H1 (cell line): Measurements from ENCODE around the gene FAM222B. TPM values are rescaled to one million over a fixed set of nuclear protein-coding genes. Genes with fewer than 3 reads are reported as not detected.

Experiments used
- CTCF ChIA-PET: fragments of 300-600 bp; sonication (Branson Sonifier 250); formaldehyde crosslinking; loops from one replicate; lab custom pipeline; 2021; ENCODE audit not compliant: partially characterized antibody; lab: Charles Lee
- POLR2A ChIA-PET: fragments of 300-600 bp; sonication (Branson Sonifier 250); formaldehyde crosslinking; loops from one replicate; lab custom pipeline; 2021; ENCODE audit warnings: inconsistent platforms; ENCODE audit not compliant: partially characterized antibody; lab: Charles Lee
- DNase-seq, 2 experiments: peaks; one replicate each; pipeline versions ENCODE4 v3.0.0 to v3.0.0-alpha.2; 2010 to 2022; ENCODE audit warnings: low spot score in 2 of 2, low read depth in 1 of 2, mixed read lengths in 1 of 2
- FAIRE-seq: peaks from 2 replicates; lab custom pipeline; 2011; peaks lifted over from hg19 to GRCh38; lab: Jason Lieb, UNC
- H2AFZ ChIP-seq: 2 replicates; pipeline ENCODE4 v1.8.1; 2012; ENCODE audit warnings: low read length, inconsistent platforms
- H2AK5ac ChIP-seq: 2 replicates; pipeline ENCODE4 v1.6.1; 2013; ENCODE audit warnings: low read depth, low read length
- H2BK120ac ChIP-seq: replicated peaks from 2 replicates; pipeline ENCODE3; 2013; ENCODE audit warnings: low read depth, low read length, inconsistent platforms
- H2BK12ac ChIP-seq: 2 replicates; pipeline ENCODE4 v1.6.1; 2013; ENCODE audit warnings: low read depth, low read length
- H2BK15ac ChIP-seq: 2 replicates; pipeline ENCODE4 v1.6.1; 2013; ENCODE audit warnings: low read length
- H2BK20ac ChIP-seq: 2 replicates; pipeline ENCODE4 v1.6.1; 2013; ENCODE audit warnings: low read length
- H2BK5ac ChIP-seq: 2 replicates; pipeline ENCODE4 v1.6.1; 2013; ENCODE audit warnings: low read depth, low read length
- H3K14ac ChIP-seq: 2 replicates; pipeline ENCODE4 v1.6.1; 2013; ENCODE audit warnings: inconsistent platforms; ENCODE audit not compliant: insufficient read length
- H3K18ac ChIP-seq: 2 replicates; pipeline ENCODE4 v1.6.1; 2013; ENCODE audit warnings: low read length; ENCODE audit errors: extremely low read depth
- H3K23ac ChIP-seq: 2 replicates; pipeline ENCODE4 v1.6.1; 2013; ENCODE audit warnings: inconsistent platforms; ENCODE audit not compliant: insufficient read length
- H3K23me2 ChIP-seq: 2 replicates; pipeline ENCODE4 v1.6.1; 2013; ENCODE audit warnings: low read depth, low read length
- H3K27ac ChIP-seq: 2 replicates; pipeline ENCODE4 v1.6.1; 2011; ENCODE audit warnings: low read depth, low read length, inconsistent platforms
- H3K27me3 ChIP-seq, 4 experiments: replicated peaks in 1 of 4; 1 replicate in 1 of 4; 2 replicates in 3 of 4; pipeline versions ENCODE4 v1.6.1 to v1.8.1; 2011 to 2013; ENCODE audit warnings: low read length in 3 of 4, mild to moderate bottlenecking in 3 of 4, inconsistent platforms in 2 of 4, mixed read lengths in 2 of 4, moderate library complexity in 1 of 4; ENCODE audit not compliant: control insufficient read depth in 3 of 4, insufficient read depth in 3 of 4; ENCODE audit errors: extremely low read depth in 1 of 4
- H3K36me3 ChIP-seq, 4 experiments: 2 replicates each; pipeline versions ENCODE4 v1.6.1 to v1.8.1; 2011 to 2013; ENCODE audit warnings: mild to moderate bottlenecking in 4 of 4, low read length in 3 of 4, moderate library complexity in 2 of 4, control low read depth in 1 of 4, inconsistent platforms in 1 of 4; ENCODE audit not compliant: insufficient read depth in 4 of 4, control insufficient read depth in 2 of 4
- H3K4ac ChIP-seq: replicated peaks from 2 replicates; pipeline ENCODE3; 2013; ENCODE audit warnings: low read length, low read depth, mixed read lengths, inconsistent platforms; ENCODE audit not compliant: insufficient read length
- H3K4me1 ChIP-seq, 4 experiments: replicated peaks in 1 of 4; 1 replicate in 1 of 4; 2 replicates in 3 of 4; pipeline versions ENCODE4 v1.6.1 to v1.8.1; 2011 to 2013; ENCODE audit warnings: low read length in 3 of 4, inconsistent platforms in 2 of 4, mixed read lengths in 1 of 4; ENCODE audit not compliant: insufficient read depth in 4 of 4, control insufficient read depth in 3 of 4
- H3K4me2 ChIP-seq, 2 experiments: 2 replicates each; pipeline versions ENCODE4 v1.6.1 to v1.8.1; 2011 to 2013; ENCODE audit warnings: low read depth in 2 of 2, low read length in 2 of 2, control low read depth in 1 of 2, inconsistent platforms in 1 of 2, mild to moderate bottlenecking in 1 of 2; ENCODE audit not compliant: insufficient read depth in 1 of 2
- H3K4me3 ChIP-seq, 4 experiments: fragments of 200-600, 300-600 bp in 1 of 4; sonication (generic), shearing (Covaris generic), sonication (Bioruptor Twin) in 1 of 4; 2 replicates each; pipeline versions ENCODE4 v1.5.1 to v1.8.1; 2011 to 2016; ENCODE audit warnings: low read length in 4 of 4, low read depth in 3 of 4, control low read depth in 2 of 4, inconsistent platforms in 2 of 4, mild to moderate bottlenecking in 2 of 4, mixed read lengths in 1 of 4, moderate library complexity in 1 of 4; ENCODE audit not compliant: insufficient read depth in 2 of 4; ENCODE audit errors: extremely low read depth in 1 of 4
- H3K56ac ChIP-seq: replicated peaks from 2 replicates; pipeline ENCODE3; 2013; ENCODE audit warnings: low read depth, mild to moderate bottlenecking, mixed read lengths, low read length, inconsistent platforms; ENCODE audit not compliant: insufficient read length
- H3K79me1 ChIP-seq: 2 replicates; pipeline ENCODE4 v1.6.1; 2013; ENCODE audit warnings: low read depth, low read length, control low read depth
- H3K79me2 ChIP-seq, 2 experiments: 2 replicates each; pipeline versions ENCODE4 v1.6.1 to v1.8.1; 2012 to 2013; ENCODE audit warnings: low read length in 2 of 2, mild to moderate bottlenecking in 2 of 2, inconsistent platforms in 1 of 2; ENCODE audit not compliant: insufficient read depth in 2 of 2, control insufficient read depth in 1 of 2
- H3K9ac ChIP-seq, 4 experiments: replicated peaks in 1 of 4; 1 replicate in 1 of 4; 2 replicates in 3 of 4; pipeline versions ENCODE4 v1.6.1 to v1.8.1; 2011 to 2013; ENCODE audit warnings: low read depth in 3 of 4, low read length in 3 of 4, control low read depth in 2 of 4, mild to moderate bottlenecking in 2 of 4, moderate library complexity in 2 of 4, inconsistent platforms in 1 of 4; ENCODE audit errors: extremely low read depth in 1 of 4
- H3K9me3 ChIP-seq, 2 experiments: 2 replicates each; pipeline versions ENCODE4 v1.6.1 to v1.8.1; 2012 to 2013; ENCODE audit warnings: mild to moderate bottlenecking in 2 of 2, moderate library complexity in 2 of 2, control low read depth in 1 of 2, inconsistent platforms in 1 of 2, low read depth in 1 of 2, low read length in 1 of 2, mixed read lengths in 1 of 2; ENCODE audit not compliant: insufficient read depth in 2 of 2
- H4K20me1 ChIP-seq, 2 experiments: replicated peaks in 1 of 2; 2 replicates each; pipeline versions ENCODE3 to v1.8.1; 2011 to 2013; ENCODE audit warnings: inconsistent platforms in 2 of 2, low read length in 2 of 2, mild to moderate bottlenecking in 1 of 2; ENCODE audit not compliant: insufficient read depth in 2 of 2, control insufficient read depth in 1 of 2
- H4K5ac ChIP-seq: 2 replicates; pipeline ENCODE4 v1.6.1; 2013; ENCODE audit warnings: low read length, low read depth, mixed read lengths, inconsistent platforms; ENCODE audit not compliant: insufficient read length
- H4K8ac ChIP-seq: 2 replicates; pipeline ENCODE4 v1.8.0; 2013; ENCODE audit warnings: mild to moderate bottlenecking, moderate library complexity, low read length, inconsistent platforms; ENCODE audit not compliant: insufficient read depth; ENCODE audit errors: extremely low read depth
- H4K91ac ChIP-seq: replicated peaks from 2 replicates; pipeline ENCODE3; 2013; ENCODE audit warnings: low read length, mixed read lengths, inconsistent platforms; ENCODE audit not compliant: insufficient read length
- CHD2 ChIP-seq: IDR thresholded peaks from 2 replicates; pipeline ENCODE4 v1.6.1; 2012; ENCODE audit warnings: low read length, improper control_type of control experiment
- CTBP2 ChIP-seq: IDR thresholded peaks from 2 replicates; pipeline ENCODE4 v1.7.0; 2011; ENCODE audit warnings: borderline replicate concordance, mild to moderate bottlenecking, moderate library complexity, mixed read lengths, low read length; ENCODE audit not compliant: insufficient read depth, insufficient read length
- GTF2F1 ChIP-seq: IDR thresholded peaks from 2 replicates; pipeline ENCODE4 v1.6.1; 2012; ENCODE audit warnings: low read depth, low read length, improper control_type of control experiment, borderline replicate concordance
- HDAC2 ChIP-seq, 2 experiments: fragments of 300-600 bp in 1 of 2; sonication (generic) in 1 of 2; IDR thresholded peaks; 2 replicates each; pipeline ENCODE4 v1.6.1; 2011 to 2012; ENCODE audit warnings: low read depth in 2 of 2, low read length in 2 of 2, mild to moderate bottlenecking in 2 of 2, moderate library complexity in 2 of 2, borderline replicate concordance in 1 of 2, inconsistent platforms in 1 of 2
- HDAC6 ChIP-seq: IDR thresholded peaks from one replicate; pipeline ENCODE4 v1.7.1; 2012; ENCODE audit warnings: low read depth, mild to moderate bottlenecking, inconsistent platforms, low read length, moderate library complexity
- TBP ChIP-seq: IDR thresholded peaks from 2 replicates; pipeline ENCODE4 v1.6.1; 2011; ENCODE audit warnings: low read depth, low read length, improper control_type of control experiment
- YY1 ChIP-seq: IDR thresholded peaks from 2 replicates; pipeline ENCODE4 v1.6.1; 2011; ENCODE audit warnings: low read depth, mild to moderate bottlenecking, low read length
- WGBS, 2 experiments: shearing (Covaris generic) in 1 of 2; methylation state at CpG; one replicate each; pipeline versions ENCODE4 v1.1.6 to v1.1.7; 2013 to 2015; ENCODE audit warnings: low lambda C conversion rate in 2 of 2, mixed read lengths in 2 of 2, inconsistent platforms in 1 of 2, low coverage in 1 of 2, missing lambda C conversion rate in 1 of 2; ENCODE audit not compliant: insufficient replicate concordance in 2 of 2, insufficient coverage in 1 of 2, insufficient read length in 1 of 2; ENCODE audit errors: extremely low coverage in 1 of 2, missing lambda C conversion rate in 1 of 2; 5-methylcytosine and 5-hydroxymethylcytosine counted together
- polyA plus RNA-seq, 7 experiments: library from polyadenylated mRNA; depleted of rRNA in 3 of 7; stranded (reverse) in 5 of 7; unstranded in 2 of 7; fragments of >200 nt in 5 of 7; fragments of 200-250 nt in 2 of 7; gene quantifications; 1 replicate in 5 of 7; 2 replicates in 1 of 7; 4 replicates in 1 of 7; pipeline versions ENCODE4 v1.2.1 to v1.2.3, GENCODE V29; 2011 to 2013; ENCODE audit warnings: missing spikeins in 2 of 7, mixed read lengths in 2 of 7
- total RNA-seq: library from RNA; stranded (reverse); fragmentation: NEBNext Ultra II Directional; extraction: Animal tissue kit (Norgen Biotek cat#: 25700); gene quantifications from 2 replicates; pipeline ENCODE4 v1.2.1, GENCODE V29; 2021

FAM222B gene
- total and polyA plus RNA-seq, 2 of the 8 experiments (the other 6 are each of a cell fraction or from before 2014, with no cell fraction given), result 42.1 to 81.7 TPM

DNA sequence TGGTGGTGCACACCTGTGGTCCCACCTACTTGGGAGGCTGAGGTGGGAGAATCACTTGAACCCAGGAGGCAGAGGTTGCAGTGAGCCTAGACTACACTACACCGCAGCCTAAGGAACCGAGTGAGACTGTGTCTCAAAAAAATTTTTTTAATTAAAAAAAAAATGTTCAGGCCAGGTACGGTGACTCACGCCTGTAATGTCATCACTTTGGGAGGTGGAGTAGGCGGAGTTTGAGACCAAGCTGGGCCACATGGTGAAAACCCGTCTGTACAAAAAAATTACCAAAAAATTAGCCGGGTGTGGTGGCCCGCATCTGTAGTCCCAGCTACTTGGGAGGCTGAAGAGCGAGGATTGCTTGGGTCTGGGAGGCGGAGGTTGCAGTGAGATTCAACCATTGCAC lies 3.6 kb upstream of the FAM222B start:
- FAIRE-seq, result no peak
- peaks cover 2% of the 10 kb centered on the region; the same call in 1 of the 2 replicates for H3K79me1 ChIP-seq
- CTCF ChIA-PET, result interaction anchor here (0.7 to 2.7 kb wide), 5 partner anchors 9 to 120 kb away, joined by 3 to 7 read pairs (median 4); partner anchors contain the start of gene ERAL1
- no peak for TF ChIP-seq CTBP2
- no peak for TF ChIP-seq TBP
- TF ChIP-seq HDAC2 (IDR thresholded peaks at IDR 0.05; ENCODE audit: borderline replicate concordance in 1 of 2, low read depth in 2 of 2, low read length in 2 of 2), result no peak
- TF ChIP-seq YY1, result no peak
- no peak for TF ChIP-seq CHD2
- TF ChIP-seq GTF2F1, result no peak
- TF ChIP-seq HDAC6, result no peak

More for the DNA sequence above, 3.6 kb upstream of the FAM222B start:
- Histone ChIP-seq H3K56ac (no peak overlapping the region), H4K8ac (no peak overlapping the region), H3K36me3 (no peaks in the 10 kb centered on the region), H3K18ac (no peak overlapping the region), H2BK20ac (no peak overlapping the region), H3K4me1 (peaks cover 0 to 1% (median 0%) of the 10 kb centered on the region in 4 experiments; a peak in 1 of 7 replicates), H3K4me2 (no peak overlapping the region), H3K23me2 (peaks cover 7% of the 10 kb centered on the region; the same call in 1 of the 2 replicates), H2BK120ac (no peak overlapping the region), H2AK5ac (no peak overlapping the region), H3K23ac (no peak overlapping the region), H3K4me3 (no peak overlapping the region), H3K9me3 (no peaks in the 10 kb centered on the region), H3K79me2 (peaks cover 8 to 12% of the 10 kb centered on the region in 2 experiments), H3K9ac (no peak overlapping the region), H3K4ac (no peak overlapping the region), H4K20me1 (no peaks in the 10 kb centered on the region), H3K14ac (no peak overlapping the region), H4K91ac (no peak overlapping the region), H2BK15ac (no peak overlapping the region), H2BK12ac (no peak overlapping the region), H4K5ac (no peak overlapping the region), H3K27me3 (no peaks in the 10 kb centered on the region), H2AFZ (no peak overlapping the region), H2BK5ac (no peak overlapping the region), H3K27ac (no peak overlapping the region)
- WGBS, 2 experiments, result 94% methylated on average over 10 of the region's 10 CpGs; no CpG with 5 or more reads in 1 of the 2 experiments
- DNase-seq, result no peak
- POLR2A ChIA-PET, result interaction anchor here (0.6 kb wide), 1 partner anchor 446 kb away, joined by 3 read pairs; no protein-coding TSS in a partner anchor
